K562 treated with DMSO at 1 percent for 12 hours (cell line): ENCODE data around the gene RASSF4. TPM values are rescaled to one million over a fixed set of nuclear protein-coding genes. Genes with fewer than 3 reads are reported as not detected.

Source experiments
- total RNA-seq: library from RNA; unstranded; fragments of 300-600 nt; gene quantifications from 2 replicates; pipeline ENCODE4 v1.2.3, GENCODE V29; 2022; ENCODE audit not compliant: insufficient read depth

Gene RASSF4
- 1.2 and 2.2 TPM in 2 replicates for total RNA-seq

GRCh38 chr10:44959247-44960087, at the start of gene RASSF4:
RASSF4 (plus strand) TSS chr10:44959802; CDS start chr10:44970203, 10,401 bp downstream.

DNA sequence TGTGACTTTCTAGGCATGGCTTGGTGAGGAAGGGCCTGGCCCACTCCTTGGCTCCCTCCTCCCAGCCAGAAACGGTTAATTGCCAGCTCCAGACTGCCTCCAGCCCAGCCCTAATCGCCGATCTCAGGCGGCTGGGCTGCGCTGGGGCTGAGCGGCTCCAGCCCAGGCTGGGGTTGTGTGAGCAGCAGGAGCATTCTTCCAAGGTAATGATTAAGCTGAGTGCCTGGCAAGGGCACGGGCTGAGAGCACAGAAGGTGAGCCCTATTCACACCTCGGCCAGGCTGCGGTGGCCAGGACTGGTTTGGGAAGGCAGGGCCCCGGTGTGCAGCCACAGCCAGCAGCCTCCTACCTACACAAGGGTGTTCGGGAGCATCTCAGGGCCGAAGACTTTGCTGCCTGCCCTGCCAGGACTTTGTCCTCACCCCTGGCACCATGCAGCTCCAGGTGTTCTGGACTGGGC, 48.5 kb upstream of the RASSF4 start, which contains the start of gene TMEM72:
Gene TMEM72, plus strand, starts transcription at position 257 of the 460 bp plus-strand sequence. Its CDS starts 176 bp downstream, at position 433.

DNA sequence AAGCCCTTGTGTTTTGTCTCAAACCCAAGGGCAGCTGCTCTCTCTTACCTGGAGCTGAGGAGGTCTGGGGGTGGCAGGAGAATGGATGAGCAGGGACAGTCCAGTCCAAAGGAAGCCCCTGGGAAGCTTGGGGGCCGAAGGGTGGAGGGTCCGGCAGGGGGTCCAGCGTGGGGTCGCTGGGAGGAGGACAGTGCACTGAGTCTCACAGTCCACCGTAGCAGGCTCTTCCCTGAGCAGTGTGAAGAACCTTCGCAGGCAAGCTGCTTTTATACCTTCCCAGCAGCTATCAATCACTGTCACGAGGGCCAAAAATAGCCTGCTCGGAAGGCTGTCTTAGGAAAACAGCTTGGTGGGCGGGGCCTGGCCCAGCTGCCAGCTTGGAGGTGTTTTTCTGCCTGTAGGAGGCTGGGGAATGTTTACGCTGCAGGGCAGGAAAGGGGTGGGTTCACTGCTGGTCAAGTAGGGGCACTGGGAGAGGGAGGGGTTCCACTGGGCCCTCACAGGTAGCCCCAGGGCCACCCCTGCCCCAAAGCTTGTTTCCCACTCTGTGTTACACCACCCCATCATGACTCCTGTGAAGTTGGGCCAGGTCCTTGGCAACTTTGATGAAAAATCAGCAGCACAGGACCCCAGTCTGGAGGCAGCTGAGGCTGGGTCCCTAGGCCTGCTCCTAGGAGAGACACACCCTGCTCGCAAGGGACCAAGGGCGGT, 19.1 kb downstream of the RASSF4 start, which contains the start of gene DEPP1:
Gene DEPP1, minus strand, starts transcription at position 240 of the 711 bp plus-strand sequence. CDS start 779 bp downstream, outside the sequence.

DNA sequence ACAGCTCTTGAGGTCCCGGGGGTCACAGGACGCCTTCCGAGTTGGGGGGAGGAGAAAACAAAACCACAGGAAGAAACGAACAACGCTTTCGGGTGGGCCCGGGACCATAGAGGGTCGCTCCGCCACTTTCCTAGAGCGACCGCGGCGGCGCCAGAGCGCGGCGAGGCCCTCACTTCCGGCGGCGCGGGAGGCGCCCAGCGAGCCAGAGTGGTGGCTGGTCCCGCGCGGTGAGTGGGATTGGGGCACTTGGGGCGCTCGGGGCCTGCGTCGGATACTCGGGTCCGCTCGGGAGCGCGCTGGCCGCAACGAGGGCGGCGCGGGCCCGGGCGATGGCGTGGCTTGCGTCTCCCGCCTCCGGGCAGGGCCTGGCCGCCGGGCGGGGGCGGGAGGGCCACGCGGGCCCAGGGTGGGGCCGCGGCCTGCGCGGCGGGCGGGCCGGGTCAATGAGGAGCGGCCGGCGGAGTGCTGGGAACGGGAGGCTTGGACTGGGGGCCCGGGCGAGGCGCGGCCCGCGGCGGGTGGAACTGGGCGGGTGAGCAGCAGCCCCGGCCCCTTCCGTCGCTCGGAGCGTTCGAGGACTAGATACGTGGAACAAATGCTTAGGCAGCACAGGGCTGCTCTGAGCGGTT, 41.3 kb downstream of the RASSF4 start, which contains the start of gene ZNF22:
Gene ZNF22, plus strand, starts transcription at position 172 of the 629 bp plus-strand sequence. CDS start 2,446 bp downstream, outside the sequence.

Other genes starting within 250 kb of the RASSF4 start
- gene TMEM72, start 48.5 kb upstream of the RASSF4 start, total RNA-seq, result not detected in 2 replicates
- gene DEPP1, start 19.0 kb downstream of the RASSF4 start, total RNA-seq, result 2.9 and 4.9 TPM in 2 replicates
- 14.9 and 34.4 TPM in 2 replicates for gene ZNF22, start 41.1 kb downstream of the RASSF4 start, total RNA-seq